Activated CD4-positive, alpha-beta T cell treated with anti-CD3 and anti-CD28 coated beads for 1 hour (primary cell): ENCODE results near the gene KASH5.

Experiments
- DNase-seq: peaks from one replicate; pipeline ENCODE4 v3.0.0-alpha.2; 2020

KASH5 gene

GRCh38 chr19:49387936-49388372 lies at the start of gene KASH5:
Gene KASH5, plus strand, starts transcription at chr19:49388249. Its CDS starts 2,635 bp downstream, at chr19:49390884.
- peak; percentile 89 for DNase-seq

- no peak for DNase-seq
These were observed 49.3 kb upstream of the KASH5 start for GRCh38 chr19:49338691-49339300.

- no peak for DNase-seq
These were observed 48.6 kb upstream of the KASH5 start for GRCh38 chr19:49339301-49340068.

- DNase-seq: no peak
These were observed 47.8 kb upstream of the KASH5 start for GRCh38 chr19:49340069-49340864.

GRCh38 chr19:49340865-49341718 lies 47.0 kb upstream of the KASH5 start:
- DNase-seq: no peak

- DNase-seq: no peak
These were observed 45.7 kb upstream of the KASH5 start for GRCh38 chr19:49342291-49342721.

- no peak for DNase-seq
These were observed 44.9 kb upstream of the KASH5 start for GRCh38 chr19:49343123-49343522.

- no peak for DNase-seq
These were observed 43.3 kb upstream of the KASH5 start for GRCh38 chr19:49344505-49345423.

- no peak for DNase-seq
These were observed 40.9 kb upstream of the KASH5 start for GRCh38 chr19:49347191-49347590.

GRCh38 chr19:49347835-49348234 lies 40.2 kb upstream of the KASH5 start:
- DNase-seq: no peak

- no peak for DNase-seq
These were observed 39.5 kb upstream of the KASH5 start for GRCh38 chr19:49348305-49349189.

- no peak for DNase-seq
These were observed 38.5 kb upstream of the KASH5 start for GRCh38 chr19:49349567-49349966.

GRCh38 chr19:49355909-49356353 lies 32.1 kb upstream of the KASH5 start:
- DNase-seq: no peak

GRCh38 chr19:49356382-49356781 lies 31.7 kb upstream of the KASH5 start:
- no peak for DNase-seq

- DNase-seq: no peak
These were observed 30.9 kb upstream of the KASH5 start for GRCh38 chr19:49357186-49357585.

- no peak for DNase-seq
These were observed 27.9 kb upstream of the KASH5 start for GRCh38 chr19:49359851-49360820.

GRCh38 chr19:49361438-49362047 lies 26.5 kb upstream of the KASH5 start:
- DNase-seq: no peak
